Erythroblast (primary cell): Measurements from ENCODE around the gene NF1.

ENCODE experiments used
- GATA1 ChIP-seq: IDR thresholded peaks from 2 replicates; pipeline ENCODE4 v1.6.1; 2011; ENCODE audit warnings: low read depth, mild to moderate bottlenecking, control low read depth, low read length, moderate library complexity
- POLR2A ChIP-seq: IDR thresholded peaks from 2 replicates; pipeline ENCODE4 v1.6.1; 2011; ENCODE audit warnings: mild to moderate bottlenecking, low read length

GRCh38 chr17:31294231-31294630 lies 199.5 kb downstream of the NF1 start:
- no peak for TF ChIP-seq POLR2A
- no peak for TF ChIP-seq GATA1
